HFFc6 (cell line): ENCODE data around the gene LRP6. TPM values are rescaled to one million over a fixed set of nuclear protein-coding genes. Genes with fewer than 3 reads are reported as not detected.

ENCODE experiments used
- DNase-seq: peaks from one replicate; pipeline ENCODE4 v3.0.0-alpha.2; 2018
- H3K27ac Mint-ChIP-seq: 2 replicates; pipeline ENCODE4 v1.8.0; 2020; ENCODE audit warnings: mild to moderate bottlenecking, mixed read lengths
- H3K27me3 Mint-ChIP-seq: 2 replicates; pipeline ENCODE4 v1.8.0; 2021; ENCODE audit warnings: mild to moderate bottlenecking, moderate library complexity, mixed read lengths; ENCODE audit not compliant: insufficient read depth
- H3K36me3 Mint-ChIP-seq: 2 replicates; pipeline ENCODE4 v1.8.0; 2021; ENCODE audit warnings: low read depth, mixed read lengths
- H3K4me1 Mint-ChIP-seq: 2 replicates; pipeline ENCODE4 v1.8.0; 2020; ENCODE audit warnings: low read depth, mixed read lengths
- H3K4me3 Mint-ChIP-seq: 2 replicates; pipeline ENCODE4 v1.8.0; 2020; ENCODE audit warnings: mild to moderate bottlenecking, moderate library complexity, mixed read lengths
- H3K9me3 Mint-ChIP-seq: 2 replicates; pipeline ENCODE4 v1.8.0; 2020; ENCODE audit warnings: mild to moderate bottlenecking, mixed read lengths
- total RNA-seq, 6 experiments: library from RNA; stranded (reverse); fragmentation: NEBNext Ultra II Directional; extraction: Animal tissue kit (Norgen Biotek cat#: 25700); gene quantifications; 2 replicates in 1 of 6; 3 replicates in 5 of 6; pipeline ENCODE4 v1.2.3, GENCODE V29; 2021
- TF ChIP-seq, protein P1 (sequence below): fragments of 200-600 bp; sonication (generic); IDR thresholded peaks from 2 replicates; pipeline ENCODE4 v1.5.0; 2021; ENCODE audit warnings: antibody characterized with exemption, mild to moderate bottlenecking

The LRP6 gene
- total RNA-seq, 6 experiments from 2014 or later: 24.0 to 31.6 (median 27.0) TPM

DNA sequence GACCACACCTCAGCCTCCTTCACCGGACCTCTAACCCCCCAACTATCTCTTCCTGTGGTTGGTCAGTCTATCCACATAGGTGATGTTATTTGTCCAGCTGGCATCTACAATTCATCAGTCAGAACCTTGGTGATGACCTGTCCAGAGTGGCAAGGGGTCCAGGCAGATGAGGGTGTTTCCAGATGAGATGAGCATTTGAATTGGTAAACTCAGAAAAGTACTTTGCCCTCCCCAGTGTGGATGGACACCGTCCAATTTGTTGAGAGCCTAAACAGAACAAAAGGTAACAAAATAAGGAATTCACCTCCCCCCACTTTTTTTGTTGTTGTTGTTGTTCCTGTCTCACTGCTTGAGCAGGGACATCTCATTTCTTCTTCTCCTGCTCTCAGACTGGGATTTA, 34.3 kb upstream of the LRP6 start:
- DNase-seq: no peak
- TF ChIP-seq, protein P1, sequence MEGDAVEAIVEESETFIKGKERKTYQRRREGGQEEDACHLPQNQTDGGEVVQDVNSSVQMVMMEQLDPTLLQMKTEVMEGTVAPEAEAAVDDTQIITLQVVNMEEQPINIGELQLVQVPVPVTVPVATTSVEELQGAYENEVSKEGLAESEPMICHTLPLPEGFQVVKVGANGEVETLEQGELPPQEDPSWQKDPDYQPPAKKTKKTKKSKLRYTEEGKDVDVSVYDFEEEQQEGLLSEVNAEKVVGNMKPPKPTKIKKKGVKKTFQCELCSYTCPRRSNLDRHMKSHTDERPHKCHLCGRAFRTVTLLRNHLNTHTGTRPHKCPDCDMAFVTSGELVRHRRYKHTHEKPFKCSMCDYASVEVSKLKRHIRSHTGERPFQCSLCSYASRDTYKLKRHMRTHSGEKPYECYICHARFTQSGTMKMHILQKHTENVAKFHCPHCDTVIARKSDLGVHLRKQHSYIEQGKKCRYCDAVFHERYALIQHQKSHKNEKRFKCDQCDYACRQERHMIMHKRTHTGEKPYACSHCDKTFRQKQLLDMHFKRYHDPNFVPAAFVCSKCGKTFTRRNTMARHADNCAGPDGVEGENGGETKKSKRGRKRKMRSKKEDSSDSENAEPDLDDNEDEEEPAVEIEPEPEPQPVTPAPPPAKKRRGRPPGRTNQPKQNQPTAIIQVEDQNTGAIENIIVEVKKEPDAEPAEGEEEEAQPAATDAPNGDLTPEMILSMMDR: no peak
- no peak overlapping the region for H3K4me3 Mint-ChIP-seq
- peaks cover 5% of the 10 kb centered on the region for H3K9me3 Mint-ChIP-seq
- H3K27me3 Mint-ChIP-seq: peaks cover 7% of the 10 kb centered on the region
- H3K36me3 Mint-ChIP-seq: peaks cover 4% of the 10 kb centered on the region; the same call in 1 of the 2 replicates
- H3K27ac Mint-ChIP-seq: no peak overlapping the region
- no peaks in the 10 kb centered on the region for H3K4me1 Mint-ChIP-seq

DNA sequence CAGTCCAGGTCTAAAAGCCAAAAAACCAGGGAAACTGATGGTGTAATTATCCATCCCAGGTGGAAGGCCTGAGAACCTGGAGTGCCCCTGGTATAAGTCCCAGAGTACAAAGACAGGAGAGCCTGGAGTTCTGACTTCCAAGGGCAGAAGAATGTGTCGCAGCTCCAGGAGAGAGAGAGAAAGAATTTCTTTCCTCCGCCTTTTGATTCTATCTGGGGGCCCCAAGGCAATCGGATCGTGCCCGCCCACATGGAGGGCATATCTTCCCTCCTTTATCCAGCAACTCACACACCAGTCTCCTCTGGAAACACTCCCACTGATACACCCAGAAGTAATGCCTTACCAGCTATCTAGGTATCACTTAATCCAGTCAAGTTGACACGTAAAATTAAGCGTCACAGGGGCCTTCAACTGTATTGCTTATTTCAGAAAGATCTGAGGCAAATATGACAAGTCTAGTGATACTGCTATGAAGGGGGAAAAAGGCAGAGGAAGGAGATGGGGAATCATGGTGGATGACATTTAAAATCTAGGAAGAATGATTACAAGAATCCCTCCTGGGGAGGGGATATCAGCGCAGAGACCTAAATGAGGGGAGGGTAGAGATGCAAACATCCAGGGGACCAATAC, 30.5 kb upstream of the LRP6 start:
- H3K27me3 Mint-ChIP-seq: peaks cover 8% of the 10 kb centered on the region
- TF ChIP-seq, protein P1: no peak
- no peak overlapping the region for H3K27ac Mint-ChIP-seq
- H3K4me3 Mint-ChIP-seq: no peak overlapping the region
- peaks cover 11% of the 10 kb centered on the region for H3K4me1 Mint-ChIP-seq
- DNase-seq: no peak
- H3K9me3 Mint-ChIP-seq: no peaks in the 10 kb centered on the region
- H3K36me3 Mint-ChIP-seq: no peaks in the 10 kb centered on the region

DNA sequence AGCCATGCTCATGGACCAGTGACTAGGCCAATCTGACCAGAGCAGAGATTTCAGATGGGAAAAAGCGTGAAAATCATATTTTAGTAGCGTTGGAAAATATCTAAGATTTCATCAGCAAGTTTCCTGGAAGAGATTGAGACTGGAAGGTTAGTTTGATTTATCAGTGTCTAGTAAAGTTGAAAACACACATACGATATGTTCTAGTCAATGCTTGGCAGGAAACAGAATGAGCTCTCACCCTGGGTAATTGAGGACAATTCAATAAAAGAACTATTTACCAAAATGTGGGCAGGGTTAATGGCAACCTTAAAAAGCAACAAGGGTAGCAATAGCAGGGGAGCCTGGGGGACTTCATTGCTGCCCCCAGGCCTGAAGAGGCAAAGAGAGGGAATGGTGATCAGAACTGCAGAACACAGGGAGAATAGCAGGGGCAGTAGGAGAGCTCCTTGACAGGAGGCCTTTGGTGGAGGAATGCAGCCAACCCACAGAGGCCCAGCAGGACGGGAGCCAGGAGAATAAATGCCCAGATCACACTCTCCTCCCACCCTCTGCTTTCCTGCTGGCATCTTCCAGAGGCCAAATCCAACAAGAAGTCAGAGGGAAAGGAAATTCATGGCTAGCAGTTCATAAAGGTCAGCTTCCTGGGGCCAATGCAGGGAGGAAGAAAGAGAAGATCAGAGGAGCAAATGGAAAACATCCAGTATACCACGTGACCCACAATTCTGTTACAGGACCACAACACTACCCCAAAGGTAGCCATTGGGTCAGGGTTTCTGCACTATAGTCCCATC, 27.6 kb upstream of the LRP6 start:
- Mint-ChIP-seq H3K9me3 (no peaks in the 10 kb centered on the region), H3K4me3 (no peak overlapping the region), H3K4me1 (peaks cover 11% of the 10 kb centered on the region), H3K27ac (no peak overlapping the region), H3K36me3 (no peaks in the 10 kb centered on the region), H3K27me3 (peaks cover 8% of the 10 kb centered on the region)
- TF ChIP-seq, protein P1: no peak
- no peak for DNase-seq

DNA sequence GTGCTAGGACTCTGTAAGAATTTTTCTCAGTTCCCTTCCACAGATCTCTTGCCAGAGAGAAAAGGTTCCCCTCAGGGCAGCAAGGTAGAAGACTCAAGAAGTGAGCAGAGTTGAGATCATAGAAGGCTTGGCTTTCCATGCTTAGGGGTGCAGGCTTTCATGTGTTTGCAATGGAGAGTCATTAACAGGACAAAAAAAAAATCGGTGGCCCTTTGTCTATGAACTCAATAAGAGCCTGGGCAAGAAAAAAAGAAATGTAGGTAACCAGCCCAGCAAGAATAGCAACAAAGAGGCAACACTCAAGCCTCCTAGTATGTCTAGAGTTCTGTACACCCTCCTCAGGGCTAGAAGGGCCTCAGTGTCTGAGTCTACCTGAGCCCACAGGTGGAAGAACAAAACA, 23.4 kb upstream of the LRP6 start:
- no peak for DNase-seq
- H3K9me3 Mint-ChIP-seq: no peaks in the 10 kb centered on the region
- H3K27ac Mint-ChIP-seq: no peak overlapping the region
- TF ChIP-seq, protein P1: no peak
- no peak overlapping the region for H3K4me3 Mint-ChIP-seq
- H3K36me3 Mint-ChIP-seq: no peaks in the 10 kb centered on the region
- peaks cover 14% of the 10 kb centered on the region for H3K4me1 Mint-ChIP-seq
- H3K27me3 Mint-ChIP-seq: peaks cover 9% of the 10 kb centered on the region

DNA sequence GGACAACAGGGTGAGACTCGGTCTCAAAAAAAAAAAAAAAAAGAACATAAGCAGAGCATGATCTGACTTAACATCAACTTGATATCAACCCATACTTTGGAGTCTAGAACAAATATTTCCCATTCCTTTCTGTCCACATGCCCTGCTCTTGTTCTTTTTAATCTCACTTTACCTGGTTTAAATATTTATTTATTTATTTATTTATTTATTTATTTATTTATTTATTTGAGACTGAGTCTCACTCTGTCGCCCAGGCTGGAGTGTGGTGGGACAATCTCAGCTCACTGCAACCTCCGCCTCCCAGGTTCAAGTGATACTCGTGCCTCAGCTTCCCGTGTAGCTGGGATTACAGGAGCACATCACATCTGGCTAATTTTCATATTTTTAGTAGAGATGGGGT, 19.6 kb upstream of the LRP6 start:
- Mint-ChIP-seq H3K9me3 (no peaks in the 10 kb centered on the region), H3K4me1 (peaks cover 29% of the 10 kb centered on the region), H3K4me3 (no peak overlapping the region), H3K27me3 (peaks cover 11% of the 10 kb centered on the region), H3K27ac (no peak overlapping the region), H3K36me3 (no peaks in the 10 kb centered on the region)
- DNase-seq: no peak
- TF ChIP-seq, protein P1: no peak
